Kasumi-1 (cell line): ENCODE results near the gene WDR33.

Experiments used
- DNase-seq, 2 experiments: peaks; one replicate each; lab custom pipeline; 2025; lab: John Stamatoyannopoulos, UW

The WDR33 gene

DNA sequence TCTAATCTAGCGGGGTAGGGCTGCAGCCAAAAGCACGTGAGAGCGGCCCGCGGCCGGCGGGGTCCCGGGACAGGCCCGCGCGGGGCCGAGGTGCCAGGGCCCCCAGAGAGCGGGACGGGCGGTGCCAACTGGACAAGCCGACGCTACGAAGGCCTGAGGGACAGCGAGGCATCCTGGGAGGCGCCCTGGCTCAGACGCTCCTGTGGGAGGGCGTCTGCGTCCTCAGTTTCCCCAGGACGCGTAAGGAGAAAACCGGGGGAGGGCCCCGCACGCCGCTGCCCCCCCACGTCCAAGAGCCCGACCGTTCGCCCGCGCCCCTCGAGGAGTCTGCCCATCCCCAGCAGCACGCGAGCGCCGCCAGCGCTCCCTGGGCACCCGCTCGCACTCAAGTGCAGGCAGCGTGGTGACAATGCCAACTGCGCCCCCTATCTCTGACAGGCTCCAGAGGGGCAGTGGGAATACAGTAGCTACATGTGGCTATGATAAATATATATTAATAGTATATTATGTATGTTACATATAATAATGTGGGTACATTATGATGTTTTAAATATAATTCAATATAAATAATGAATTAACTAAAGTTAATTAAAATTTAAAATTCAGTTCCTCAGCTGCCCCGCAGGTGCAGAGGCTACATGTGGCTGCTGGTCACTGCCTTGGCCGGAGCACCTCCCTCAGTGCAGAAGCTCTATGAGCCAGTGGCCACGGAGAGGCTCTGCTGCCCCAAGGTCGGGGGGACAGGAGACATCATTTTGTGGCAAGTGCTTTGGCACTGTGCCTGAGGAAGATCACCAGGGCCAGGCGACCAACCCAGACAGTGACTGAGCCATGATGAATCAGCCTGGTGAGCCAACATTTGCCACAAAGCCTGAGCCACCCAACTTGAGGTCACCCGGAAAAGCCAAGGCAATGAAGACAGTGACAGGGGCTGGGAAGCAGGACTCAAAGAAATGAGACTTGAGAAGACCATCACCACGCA, 115.2 kb downstream of the WDR33 start:
- DNase-seq = no peak

- DNase-seq = no peak
These were observed 116.0 kb downstream of the WDR33 start for GRCh38 chr2:127694986-127695385.

DNA sequence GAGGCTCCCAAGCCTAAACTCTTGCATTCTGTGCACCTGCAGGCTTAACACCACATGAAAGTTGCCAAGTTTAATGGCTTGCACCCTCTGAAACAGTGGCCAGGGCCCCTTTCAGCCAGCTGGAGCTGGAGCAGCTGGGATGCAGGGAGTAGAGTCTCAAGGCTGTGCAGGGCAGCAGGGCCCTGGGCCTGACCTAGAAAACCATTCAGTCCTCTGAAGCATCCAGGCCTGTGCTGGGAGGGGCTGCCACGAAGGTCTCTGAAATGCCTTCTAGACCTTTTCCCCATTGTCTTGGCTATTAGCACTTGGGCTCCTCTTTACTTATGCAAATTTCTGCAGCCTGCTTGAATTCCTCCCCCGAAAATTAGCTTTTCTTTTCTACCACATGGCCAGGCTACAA, 120.3 kb downstream of the WDR33 start:
- DNase-seq = no peak

- DNase-seq = no peak
These were observed 122.6 kb downstream of the WDR33 start for GRCh38 chr2:127688405-127688804.

DNA sequence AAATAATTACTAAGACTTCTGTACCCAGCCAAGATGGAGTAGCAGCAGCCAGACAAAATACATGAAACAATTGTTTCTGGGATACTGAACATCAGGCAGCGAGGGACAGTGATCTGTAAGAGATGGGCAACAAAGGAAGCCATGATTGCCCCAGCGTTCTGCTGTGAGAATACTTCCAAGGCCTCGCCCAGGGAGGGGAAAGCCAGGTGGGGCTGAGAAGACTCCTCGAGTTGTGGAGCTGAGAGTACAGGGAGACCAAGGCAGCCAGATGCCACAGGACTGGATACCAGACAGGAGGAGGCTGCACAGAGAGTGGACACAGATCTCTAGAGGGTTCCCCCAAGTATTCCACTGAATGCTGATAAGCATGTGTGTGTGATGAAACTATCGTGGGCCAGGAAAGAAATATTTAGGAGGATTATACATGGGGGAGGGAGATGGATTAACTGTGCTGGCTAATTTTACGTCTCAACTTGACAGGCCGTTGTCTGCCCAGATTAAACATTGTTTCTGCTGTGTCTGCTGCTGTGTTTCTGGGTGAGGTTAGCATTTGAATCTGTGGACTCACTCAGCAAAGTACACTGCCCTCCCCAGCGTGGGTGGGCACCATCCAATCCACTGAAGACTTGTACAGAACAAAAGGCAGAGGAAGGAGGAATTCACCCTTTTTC, 125.4 kb downstream of the WDR33 start:
- no peak for DNase-seq

DNA sequence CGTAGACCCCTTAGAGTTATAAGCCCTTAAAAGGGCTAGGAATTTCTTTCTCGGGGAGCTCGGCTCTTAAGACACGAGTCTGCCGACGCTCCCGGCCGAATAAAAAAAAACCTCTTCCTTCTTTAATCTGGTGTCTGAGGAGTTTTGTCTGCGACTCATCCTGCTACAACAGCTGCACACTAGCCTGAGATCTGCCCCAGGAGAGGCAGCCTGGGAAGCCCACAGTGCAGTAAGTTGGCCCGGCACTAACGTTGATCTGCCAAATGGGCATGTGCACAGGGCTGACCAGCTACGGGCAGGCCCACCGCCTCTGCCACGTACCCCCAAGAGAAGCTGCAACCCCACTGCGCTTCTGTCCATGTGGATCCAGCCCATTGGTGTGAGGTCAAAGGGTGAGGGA, 127.2 kb downstream of the WDR33 start:
- no peak for DNase-seq

DNA sequence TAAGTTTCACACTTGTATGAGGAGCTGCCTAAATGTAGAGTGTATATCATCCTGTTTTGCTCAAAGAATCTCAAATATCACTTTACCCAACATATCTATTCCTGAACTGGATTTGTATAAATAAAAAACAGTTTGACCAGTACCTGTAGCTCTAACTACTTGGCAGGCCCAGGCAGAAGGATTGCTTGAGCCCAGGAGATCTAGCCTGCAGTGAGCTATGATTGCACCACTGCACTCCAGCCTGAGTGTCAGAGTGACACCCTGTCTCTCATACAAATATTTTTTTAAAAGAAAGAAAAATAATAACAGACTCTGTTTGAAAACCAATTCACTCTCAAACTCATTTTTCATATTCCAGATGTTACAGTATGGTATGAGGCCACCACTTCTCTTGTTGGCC, 127.9 kb downstream of the WDR33 start:
- DNase-seq = no peak

GRCh38 chr2:127681976-127682857, 128.8 kb downstream of the WDR33 start:
- DNase-seq = no peak

GRCh38 chr2:127681288-127681804, 129.6 kb downstream of the WDR33 start:
- no peak for DNase-seq

DNA sequence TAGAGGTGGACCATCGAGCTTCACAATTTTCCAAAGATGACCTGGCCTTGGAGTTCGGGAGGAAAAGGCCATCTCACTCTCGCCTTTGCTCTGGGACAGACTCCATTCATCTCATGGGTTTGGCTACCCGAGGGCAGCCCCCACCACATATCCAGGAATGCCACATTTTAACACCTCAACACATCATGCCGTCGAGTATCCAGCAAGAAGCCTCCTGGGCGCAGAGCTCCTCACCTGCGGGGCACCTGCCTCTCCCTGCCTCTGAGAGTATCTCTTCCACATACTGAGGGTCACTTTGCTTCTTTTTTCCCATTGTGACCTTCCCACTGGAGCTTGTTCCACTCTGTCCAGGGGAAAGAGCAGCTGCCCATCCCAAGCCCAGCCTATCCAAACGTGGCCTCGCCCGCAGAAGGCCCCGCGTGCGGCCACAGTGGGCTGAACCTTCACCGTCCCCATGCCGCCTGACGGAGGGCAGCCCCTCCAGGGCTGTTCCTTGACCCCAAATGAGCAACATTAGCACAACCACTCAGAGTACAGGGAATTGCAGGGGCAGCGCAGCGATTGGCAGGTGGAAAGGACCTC, 130.2 kb downstream of the WDR33 start:
- DNase-seq = no peak

DNA sequence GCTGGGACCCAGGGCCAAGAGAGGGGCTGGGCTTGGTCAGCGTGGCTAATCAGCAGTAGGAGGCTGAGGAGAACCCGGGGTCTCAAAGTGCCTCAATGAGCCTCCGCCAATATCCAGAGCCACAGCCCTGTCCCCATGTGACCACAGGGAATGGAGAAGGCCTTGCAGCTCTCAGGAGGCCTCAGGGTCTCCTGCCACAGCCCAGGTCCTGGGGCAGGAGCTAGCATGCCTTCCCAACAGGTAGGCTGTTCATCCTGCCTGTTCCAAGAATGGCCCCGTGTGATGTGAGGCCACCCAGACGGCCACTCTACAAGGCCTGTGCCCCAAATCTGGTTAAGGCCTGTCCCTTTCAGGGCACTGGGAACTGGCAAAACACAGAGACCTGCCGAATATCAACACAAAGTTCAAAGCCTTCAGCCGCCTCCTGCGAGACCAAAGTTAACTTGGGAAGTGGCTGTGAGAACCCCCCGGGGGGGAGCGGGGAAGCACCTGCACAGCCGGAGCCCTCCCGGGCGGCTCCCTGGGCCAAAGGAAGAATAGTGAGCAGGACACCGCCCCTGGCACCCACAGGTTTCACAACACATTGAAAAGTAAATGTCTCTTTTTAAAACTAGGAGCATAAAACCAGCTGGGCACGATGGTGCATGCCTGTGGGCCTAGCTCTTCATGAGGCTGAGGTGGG, 131.2 kb downstream of the WDR33 start:
- no peak for DNase-seq

- no peak for DNase-seq
These were observed 132.0 kb downstream of the WDR33 start for GRCh38 chr2:127678991-127679390.

DNA sequence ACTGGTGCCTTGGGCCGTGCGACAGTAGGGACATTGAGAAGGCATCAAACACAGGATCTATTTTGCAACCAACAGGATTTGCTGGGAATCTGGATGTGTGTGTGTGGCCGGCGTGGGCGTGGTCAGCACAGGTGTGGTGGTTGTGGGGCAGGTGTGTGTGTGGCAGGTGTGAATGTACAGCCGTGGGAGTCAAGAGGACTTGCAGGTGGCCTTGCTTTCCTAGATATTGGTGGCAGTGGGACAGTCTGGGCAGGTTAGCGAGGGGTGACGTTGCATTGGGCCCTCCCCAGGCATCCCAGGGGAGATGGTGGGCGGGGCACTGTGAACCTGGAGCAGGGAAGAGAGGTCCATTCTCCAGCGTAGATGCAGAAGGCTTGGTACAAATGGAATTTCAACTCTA, 132.4 kb downstream of the WDR33 start:
- no peak for DNase-seq

DNA sequence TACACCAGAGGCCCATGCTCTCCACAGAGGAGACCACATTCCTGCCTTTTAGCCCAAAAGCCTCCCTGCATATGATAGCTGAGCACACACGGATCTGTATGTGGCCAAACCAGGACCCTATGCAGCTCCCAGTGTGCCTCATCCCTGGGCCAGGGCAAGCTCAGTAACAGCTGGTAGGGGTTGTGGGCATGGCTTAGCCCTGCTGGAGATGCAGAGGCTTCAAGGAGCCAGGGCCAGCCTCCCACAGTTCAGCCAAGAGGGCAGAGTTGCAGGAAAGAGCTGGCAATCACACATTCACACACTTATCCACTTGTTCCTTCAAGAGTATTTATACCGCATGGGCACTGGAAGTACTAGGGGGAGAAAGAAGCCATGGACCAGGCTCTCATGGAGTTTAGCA, 134.1 kb downstream of the WDR33 start:
- DNase-seq = no peak

GRCh38 chr2:127675331-127676261, 135.4 kb downstream of the WDR33 start, which contains the start of gene LIMS2:
TSS of gene LIMS2 (minus strand) at chr2:127675530. CDS start at chr2:127675024, 506 bp downstream.
- no peak for DNase-seq

- no peak for DNase-seq
These were observed 136.4 kb downstream of the WDR33 start for GRCh38 chr2:127674241-127675209.

- DNase-seq = no peak
These were observed 137.5 kb downstream of the WDR33 start for GRCh38 chr2:127673291-127674069.
